Pancreas (tissue), 10 donors: ENCODE data around the gene TLE4. TPM values are rescaled to one million over a fixed set of nuclear protein-coding genes. Genes with fewer than 3 reads are reported as not detected.

Experiments used
- ATAC-seq, 4 donors: fragments of 200-7000 bp; cut with Tn5 transposase; one replicate each; pipeline versions ENCODE4 v1.8.0 to v1.9.1; 2020; ENCODE audit warnings: mild to moderate bottlenecking in 4 of 4, moderate library complexity in 4 of 4
- DNase-seq, 6 donors: peaks; one replicate each; pipeline ENCODE4 v3.0.0-alpha.2; 2020
- FAIRE-seq: peaks from 2 replicates; lab custom pipeline; 2012; peaks lifted over from hg19 to GRCh38; lab: Jason Lieb, UNC
- H3K27ac ChIP-seq, 4 donors: fragments of 200-600 bp; sonication (generic); 1 replicate in 3 of 4; 2 replicates in 1 of 4; pipeline versions ENCODE4 v1.5.0 to v1.8.0; 2020
- H3K27me3 ChIP-seq, 4 donors: fragments of 200-600 bp; one replicate each; pipeline ENCODE4 v1.8.0; 2021
- H3K36me3 ChIP-seq, 3 donors: fragments of 200-600 bp; sonication (generic) in 1 of 3; one replicate each; pipeline versions ENCODE4 v1.5.0 to v1.8.0; 2020 to 2021
- H3K4me1 ChIP-seq, 3 donors: fragments of 200-600 bp; one replicate each; pipeline ENCODE4 v1.8.0; 2021
- H3K4me3 ChIP-seq, 4 donors: fragments of 200-600 bp; sonication (generic) in 2 of 4; one replicate each; pipeline versions ENCODE4 v1.5.0 to v1.8.0; 2020 to 2021
- H3K9me3 ChIP-seq, 4 donors: fragments of 200-600 bp; one replicate each; pipeline ENCODE4 v1.8.0; 2021
- CTCF ChIP-seq, 4 donors: fragments of 200-600 bp; sonication (generic) in 3 of 4; IDR thresholded peaks; one replicate each; pipeline versions ENCODE4 v1.5.0 to v1.8.0; 2021; ENCODE audit warnings: antibody characterized with exemption in 4 of 4
- WGBS, 2 donors: extraction: QIAGEN DNeasy Blood & Tissue Kit; methylation state at CpG; one replicate each; pipeline ENCODE4 v1.1.7; 2013; 5-methylcytosine and 5-hydroxymethylcytosine counted together
- intact Hi-C, 3 donors: fragments of 100-400 bp; cut with DNase I; formaldehyde crosslinking; loops; one replicate each; pipeline versions ENCODE4 v1.11.1 to v1.14.2; 2022
- polyA plus RNA-seq, 2 donors: library from polyadenylated mRNA; stranded (reverse); fragments of 200-250 nt; gene quantifications; one replicate each; pipeline ENCODE4 v1.2.3, GENCODE V29; 2013
- total RNA-seq, 6 donors: library from RNA; stranded (reverse); fragmentation: NEBNext Ultra II Directional in 4 of 6; extraction: Animal tissue kit (Norgen Biotek cat#: 25700) in 4 of 6; gene quantifications; one replicate each; pipeline versions ENCODE4 v1.2.1 to v1.2.4, GENCODE V29; 2021 to 2023
- donor health status: healthy with polysubstance abuse.
- donor health status: DM: no; HTN: no; CAD: no; lungs with moderate emphysema.
- donor health status: DM: no; HTN: no; CAD: no.
- donor health status: control.
- donor health status: control.
- donor health status: Bipolar disorder and iron deficiency.
- donor health status: DM: yes; HTN: yes; CAD: no.
- donor health status: DM: no; HTN: no; CAD: no.
- donor health status: DM: no; HTN: no; CAD: no.
- donor health status: DM: yes; HTN: yes; CAD: no.

The TLE4 gene
- total and polyA plus RNA-seq, 8 donors = 2.8 to 19.0 (median 9.7) TPM

GRCh38 chr9:79598562-79599345 is 27.0 kb downstream of the TLE4 start:
- no peak overlapping the region for H3K27ac ChIP-seq
- no peaks in the 10 kb centered on the region for H3K4me1 ChIP-seq
- ATAC-seq = no peak
- TF ChIP-seq CTCF (IDR thresholded peaks at IDR 0.05) = no peak
- no peak for DNase-seq
- no peaks in the 10 kb centered on the region for H3K9me3 ChIP-seq
- 76 to 82% methylated on average over 4 of the region's 4 CpGs for WGBS, 2 donors
- no peak overlapping the region for H3K4me3 ChIP-seq
- FAIRE-seq = no peak
- no peaks in the 10 kb centered on the region for H3K27me3 ChIP-seq
- intact Hi-C loops = no loop called here
- no peaks in the 10 kb centered on the region for H3K36me3 ChIP-seq

GRCh38 chr9:79600466-79600865 is 28.7 kb downstream of the TLE4 start:
- no peak for ATAC-seq
- Histone ChIP-seq H3K4me1 (peaks cover 0 to 8% (median 0%) of the 10 kb centered on the region in 3 donors), H3K4me3 (no peak overlapping the region), H3K27me3 (no peaks in the 10 kb centered on the region), H3K27ac (no peak overlapping the region), H3K9me3 (no peaks in the 10 kb centered on the region), H3K36me3 (no peaks in the 10 kb centered on the region)
- no peak for TF ChIP-seq CTCF (IDR thresholded peaks at IDR 0.05)
- no peak for DNase-seq
- intact Hi-C loops = no loop called here
- 94% methylated on average over 5 of the region's 5 CpGs for WGBS, 2 donors
- no peak for FAIRE-seq

GRCh38 chr9:79603222-79603920 is 31.6 kb downstream of the TLE4 start:
- no peak for TF ChIP-seq CTCF (IDR thresholded peaks at IDR 0.05)
- Histone ChIP-seq H3K4me1 (peaks cover 0 to 8% (median 0%) of the 10 kb centered on the region in 3 donors), H3K4me3 (no peak overlapping the region), H3K36me3 (no peaks in the 10 kb centered on the region), H3K27me3 (no peaks in the 10 kb centered on the region), H3K27ac (no peak overlapping the region), H3K9me3 (no peaks in the 10 kb centered on the region)
- no peak for DNase-seq
- 95 to 100% methylated on average over 3 of the region's 3 CpGs for WGBS, 2 donors
- no peak for ATAC-seq
- FAIRE-seq = no peak
- intact Hi-C loops = no loop called here

- intact Hi-C loops = no loop called here
- ATAC-seq = no peak
- no peak for FAIRE-seq
Observed at GRCh38 chr9:79604149-79604548, 32.4 kb downstream of the TLE4 start.

More at GRCh38 chr9:79604149-79604548, 32.4 kb downstream of the TLE4 start:
- H3K4me3 ChIP-seq = no peak overlapping the region
- H3K36me3 ChIP-seq = no peaks in the 10 kb centered on the region
- H3K27me3 ChIP-seq = no peaks in the 10 kb centered on the region
- peaks cover 0 to 8% (median 0%) of the 10 kb centered on the region in 3 donors for H3K4me1 ChIP-seq
- no peak for DNase-seq
- H3K27ac ChIP-seq = no peak overlapping the region
- no peak for TF ChIP-seq CTCF (IDR thresholded peaks at IDR 0.05)
- H3K9me3 ChIP-seq = no peaks in the 10 kb centered on the region
